ENCODE results near the gene ANKS1B.
A peak's percentile ranks its signal among the peaks of the same experiment; 100 is the strongest.

ANKS1B gene

DNA sequence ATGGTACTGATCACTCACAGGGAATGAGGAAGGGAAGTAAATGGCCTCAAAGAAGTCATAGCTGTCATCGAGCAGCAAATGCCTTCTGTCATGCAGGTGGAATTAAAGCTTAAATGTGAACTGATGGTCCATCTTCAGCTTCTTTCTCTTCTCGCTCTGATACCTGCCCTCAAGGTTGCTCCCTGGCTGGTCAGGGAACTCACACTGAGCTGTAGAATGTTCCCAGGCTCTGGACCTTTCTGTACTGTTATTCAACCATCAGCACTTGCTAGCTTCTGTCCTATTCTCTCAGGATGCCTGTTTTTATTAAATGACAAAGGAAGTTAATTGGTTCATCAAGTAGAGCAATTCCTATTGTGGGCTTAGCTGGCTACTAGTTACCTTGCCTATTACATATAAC is 875.8 kb downstream of the ANKS1B start:
- no peak for DNase-seq

GRCh38 chr12:99099786-99100185 is 885.0 kb downstream of the ANKS1B start:
- DNase-seq, result no peak

- DNase-seq, result no peak
These were observed 887.6 kb downstream of the ANKS1B start for GRCh38 chr12:99097171-99097570.

- DNase-seq, result no peak
These were observed 891.6 kb downstream of the ANKS1B start for GRCh38 chr12:99093166-99093565.

DNA sequence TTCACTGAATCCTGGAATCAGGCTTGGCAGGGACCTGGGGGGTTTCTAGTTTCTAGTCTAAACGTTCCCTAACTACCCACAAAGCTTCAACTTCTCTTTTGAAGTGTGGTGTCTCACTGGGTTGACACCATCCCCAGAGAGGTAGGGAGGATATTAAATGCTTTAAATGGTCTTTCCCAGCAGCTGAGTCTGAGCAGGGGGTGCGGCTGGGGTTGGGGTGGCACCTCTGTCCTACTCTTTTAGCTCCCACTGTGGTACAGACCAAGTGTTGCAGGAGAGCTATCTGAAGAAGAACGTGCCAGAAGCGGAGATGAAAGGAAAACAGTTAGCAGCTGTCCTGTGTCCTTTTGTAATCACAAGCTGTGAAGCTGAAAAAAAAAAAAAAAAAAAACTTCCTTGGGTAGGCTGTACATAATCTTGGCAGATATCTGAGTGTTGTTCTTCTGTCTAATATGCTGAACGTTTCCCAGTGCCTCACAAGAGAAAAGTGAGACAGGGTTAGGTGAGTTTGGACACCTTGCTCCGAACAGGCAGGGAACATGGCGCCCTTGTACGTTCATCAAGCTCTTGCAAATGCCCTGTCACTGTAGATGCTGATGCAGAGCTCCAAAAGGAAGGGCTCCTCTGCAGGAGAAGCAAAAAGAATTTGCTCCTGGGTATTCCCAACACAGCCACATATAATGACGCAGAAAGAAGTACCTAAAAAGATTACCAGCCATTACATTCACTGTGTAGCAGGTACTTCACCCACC is 892.5 kb downstream of the ANKS1B start:
- no peak for DNase-seq

GRCh38 chr12:99087278-99087677 is 897.5 kb downstream of the ANKS1B start:
- no peak for DNase-seq

- no peak for DNase-seq
These were observed 904.9 kb downstream of the ANKS1B start for GRCh38 chr12:99079811-99080210.

DNA sequence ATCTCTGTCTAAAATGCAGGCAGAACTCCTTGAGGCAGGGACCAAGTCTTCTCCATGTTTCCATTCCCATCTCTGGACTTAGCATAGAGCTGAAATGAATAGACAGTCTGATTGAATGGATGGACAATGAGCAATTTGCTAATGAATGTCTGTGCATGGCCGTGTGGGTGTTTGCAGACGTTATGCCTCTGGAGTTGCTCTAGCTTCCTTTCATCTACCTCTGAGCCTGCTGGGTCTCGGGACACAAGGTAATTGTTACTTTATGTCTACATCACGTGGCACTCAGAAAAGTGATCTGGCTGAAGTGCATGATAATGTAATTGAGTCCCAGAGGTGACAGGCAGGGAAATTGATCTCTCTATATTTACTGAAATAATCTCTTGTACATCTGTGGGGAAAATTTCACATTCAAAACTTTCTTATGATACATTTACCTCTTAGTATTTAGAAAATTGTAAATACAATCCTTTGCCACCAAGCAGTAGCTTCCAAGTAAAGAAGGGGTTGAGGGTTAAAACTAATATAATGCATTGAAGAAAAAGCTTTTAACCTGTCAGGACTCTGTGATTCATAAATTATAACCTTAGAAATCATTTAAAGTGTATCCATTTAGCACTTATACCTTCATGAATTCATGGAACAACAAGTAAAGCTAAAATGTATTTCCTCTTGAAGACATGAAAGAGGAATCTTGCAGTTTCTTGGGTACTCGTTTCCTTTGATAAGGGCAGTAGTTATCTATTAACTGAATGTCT is 915.6 kb downstream of the ANKS1B start:
- no peak for DNase-seq

GRCh38 chr12:99067171-99067785 is 917.5 kb downstream of the ANKS1B start:
- DNase-seq, result no peak

GRCh38 chr12:99066726-99067125 is 918.0 kb downstream of the ANKS1B start:
- no peak for DNase-seq

GRCh38 chr12:99063182-99063581 is 921.6 kb downstream of the ANKS1B start:
- DNase-seq, result no peak

DNA sequence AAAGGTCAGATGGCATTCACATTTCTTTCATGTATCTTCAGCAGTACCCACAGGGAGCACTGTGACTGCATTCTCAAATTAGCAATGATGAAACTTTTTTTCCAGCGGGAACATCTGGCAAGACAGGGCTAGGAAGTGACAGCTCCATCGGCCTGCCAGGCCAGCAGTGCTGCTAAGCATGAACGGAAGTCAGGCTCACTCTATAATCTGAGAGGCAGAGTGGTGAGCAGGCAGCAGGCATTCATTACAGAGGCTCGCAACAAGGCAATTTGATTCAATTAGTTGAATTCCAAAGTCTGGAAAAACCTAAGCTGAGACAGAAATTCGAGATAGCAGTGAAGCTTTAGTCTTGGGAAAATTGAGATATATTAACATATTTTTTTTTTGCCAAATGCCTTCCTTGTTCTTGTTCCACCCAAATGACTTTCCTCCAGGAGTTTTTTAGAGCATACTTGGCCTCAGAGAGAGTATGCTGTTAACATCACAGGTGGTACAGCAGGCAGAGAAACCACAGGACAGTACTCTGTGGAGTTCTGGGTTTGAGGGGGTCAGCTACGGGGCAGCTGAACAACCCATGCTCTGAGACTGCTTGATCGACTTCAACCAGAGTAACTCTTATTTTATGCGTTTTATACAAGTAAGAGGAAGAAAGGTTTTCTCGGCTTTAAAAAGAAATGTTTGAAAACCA is 924.8 kb downstream of the ANKS1B start:
- no peak for DNase-seq

GRCh38 chr12:99057670-99058069 is 927.1 kb downstream of the ANKS1B start:
- DNase-seq, result no peak

- DNase-seq, result no peak
These were observed 928.5 kb downstream of the ANKS1B start for GRCh38 chr12:99056186-99056585.

DNA sequence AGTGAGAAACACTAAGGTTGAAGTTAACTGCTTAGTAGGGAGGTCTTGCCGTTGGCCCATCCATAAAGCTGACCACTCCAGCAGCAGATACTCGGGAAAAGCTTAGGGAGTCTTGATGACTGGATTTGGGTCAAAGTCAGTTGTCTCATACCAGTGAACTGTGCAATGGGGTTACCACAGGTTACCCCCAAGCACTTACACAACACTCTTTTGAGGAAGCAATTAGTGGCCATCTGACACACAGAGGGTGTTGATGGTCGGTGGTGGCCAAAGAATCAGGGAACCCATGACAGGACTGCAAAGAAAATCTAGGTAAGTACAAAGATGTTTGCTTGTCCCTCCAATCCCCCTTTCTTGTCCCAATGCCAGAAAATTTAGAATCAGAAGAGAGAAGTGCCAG is 929.4 kb downstream of the ANKS1B start:
- DNase-seq, result peak; percentile 38 to 64 (median 42)

- no peak for DNase-seq
These were observed 930.1 kb downstream of the ANKS1B start for GRCh38 chr12:99054601-99055128.

GRCh38 chr12:99053616-99054362 is 930.9 kb downstream of the ANKS1B start:
- DNase-seq, result no peak

- DNase-seq, result peak; percentile 18 to 68 (median 30)
These were observed 935.0 kb downstream of the ANKS1B start for GRCh38 chr12:99049774-99050173.

DNA sequence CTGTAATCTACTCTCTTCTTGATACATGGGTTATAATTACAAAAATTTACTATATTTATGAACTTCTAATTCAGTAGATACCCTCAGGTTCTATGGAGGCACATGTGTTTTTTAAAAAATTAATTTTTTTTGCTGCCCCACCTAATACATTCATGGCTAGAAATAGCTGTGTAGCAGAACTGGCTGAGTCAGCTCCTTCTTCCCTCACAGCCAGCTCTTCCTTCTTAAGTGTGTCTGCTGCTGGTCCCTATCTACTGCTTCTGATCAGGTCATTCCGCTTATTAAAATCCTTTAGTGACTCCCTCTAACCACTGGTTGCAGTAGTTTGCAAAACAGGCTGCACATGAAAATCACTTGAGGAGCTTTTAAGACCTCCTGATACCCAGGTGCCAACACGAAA is 939.6 kb downstream of the ANKS1B start:
- no peak for DNase-seq

- peak; percentile 81 to 86 (median 84) for DNase-seq
These were observed 941.3 kb downstream of the ANKS1B start for GRCh38 chr12:99043319-99043914.

- no peak for DNase-seq
These were observed 942.5 kb downstream of the ANKS1B start for GRCh38 chr12:99042226-99042625.

All from suppressor macrophage (primary cell).